GM21723 (cell line): ENCODE measurements around the gene KAT2B.
A peak's percentile ranks its signal among the peaks of the same experiment; 100 is the strongest.
"Not testable (repeated sequence)": the region's sequence is repeated elsewhere in the genome, so short reads cannot be mapped to it uniquely, and the experiment has no call there.

Experiments used
- ATAC-seq: cut with Tn5 transposase; IDR thresholded peaks from one replicate; pipeline ENCODE4 v1.9.1; 2021; ENCODE audit warnings: mild to moderate bottlenecking, moderate library complexity; ENCODE audit not compliant: unreplicated experiment

KAT2B gene

GRCh38 chr3:20039765-20040547, at the start of gene KAT2B:
Gene KAT2B, plus strand, starts transcription at chr3:20040446. Its CDS starts 32 bp downstream, at chr3:20040478.
- ATAC-seq = peak; percentile 54

GRCh38 chr3:19994796-19995195, 45.5 kb upstream of the KAT2B start:
- ATAC-seq = no peak

- ATAC-seq = no peak
These were observed 42.7 kb upstream of the KAT2B start for GRCh38 chr3:19997502-19997901.

- no peak for ATAC-seq
These were observed 38.3 kb upstream of the KAT2B start for GRCh38 chr3:20001932-20002331.

GRCh38 chr3:20007960-20008359, 32.3 kb upstream of the KAT2B start:
- no peak for ATAC-seq

- no peak for ATAC-seq
These were observed 31.6 kb upstream of the KAT2B start for GRCh38 chr3:20008646-20009045.

GRCh38 chr3:20012164-20012563, 28.1 kb upstream of the KAT2B start, which contains the start of gene PP2D1:
Gene PP2D1, minus strand, starts transcription at chr3:20012264. Its CDS starts 192 bp downstream, at chr3:20012072.
- ATAC-seq = no peak

GRCh38 chr3:20013396-20013795, 26.9 kb upstream of the KAT2B start:
- ATAC-seq = no peak

GRCh38 chr3:20015525-20015924, 24.7 kb upstream of the KAT2B start:
- ATAC-seq = no peak

GRCh38 chr3:20016076-20016475, 24.2 kb upstream of the KAT2B start:
- ATAC-seq = not testable (repeated sequence)

- no peak for ATAC-seq
These were observed 17.2 kb upstream of the KAT2B start for GRCh38 chr3:20022954-20023622.

- ATAC-seq = no peak
These were observed 16.4 kb upstream of the KAT2B start for GRCh38 chr3:20023623-20024405.

GRCh38 chr3:20027136-20027535, 13.1 kb upstream of the KAT2B start:
- no peak for ATAC-seq

- no peak for ATAC-seq
These were observed 11.3 kb upstream of the KAT2B start for GRCh38 chr3:20028905-20029331.

- ATAC-seq = not testable (repeated sequence)
These were observed 8.3 kb upstream of the KAT2B start for GRCh38 chr3:20031939-20032338.

GRCh38 chr3:20035019-20035418, 5.2 kb upstream of the KAT2B start:
- ATAC-seq = no peak

- no peak for ATAC-seq
These were observed 2.8 kb upstream of the KAT2B start for GRCh38 chr3:20037255-20037996.

GRCh38 chr3:20038699-20039465, 1.4 kb upstream of the KAT2B start:
- no peak for ATAC-seq

GRCh38 chr3:20039466-20039764, 831 bp upstream of the KAT2B start:
- ATAC-seq = no peak

- peak; percentile 44 for ATAC-seq
These were observed 426 bp downstream of the KAT2B start for GRCh38 chr3:20040548-20041196.
